HG03039 (cell line): ENCODE measurements around the gene PRAC2.

Experiments used
- ATAC-seq: cut with Tn5 transposase; IDR thresholded peaks from one replicate; pipeline ENCODE4 v1.9.1; 2021; ENCODE audit warnings: mild to moderate bottlenecking, moderate library complexity; ENCODE audit not compliant: unreplicated experiment

The PRAC2 gene

GRCh38 chr17:48752399-48753288 lies 29.7 kb downstream of the PRAC2 start:
- ATAC-seq: no peak

- no peak for ATAC-seq
Observed at GRCh38 chr17:48753794-48754499, 31.0 kb downstream of the PRAC2 start.

GRCh38 chr17:48754500-48755261 lies 31.7 kb downstream of the PRAC2 start:
- ATAC-seq: no peak

GRCh38 chr17:48755356-48755755 lies 32.4 kb downstream of the PRAC2 start:
- ATAC-seq: no peak

GRCh38 chr17:48756830-48757251 lies 33.9 kb downstream of the PRAC2 start:
- ATAC-seq: no peak

GRCh38 chr17:48757524-48757961 lies 34.6 kb downstream of the PRAC2 start:
- ATAC-seq: no peak

GRCh38 chr17:48759288-48759687 lies 36.3 kb downstream of the PRAC2 start:
- ATAC-seq: no peak

GRCh38 chr17:48760411-48760810 lies 37.4 kb downstream of the PRAC2 start:
- ATAC-seq: no peak

GRCh38 chr17:48761114-48761513 lies 38.1 kb downstream of the PRAC2 start:
- no peak for ATAC-seq

GRCh38 chr17:48767263-48767774 lies 44.3 kb downstream of the PRAC2 start:
- no peak for ATAC-seq

GRCh38 chr17:48769009-48769675 lies 46.2 kb downstream of the PRAC2 start:
- ATAC-seq: no peak

- no peak for ATAC-seq
Observed at GRCh38 chr17:48770954-48771353, 48.0 kb downstream of the PRAC2 start.

- ATAC-seq: no peak
Observed at GRCh38 chr17:48773245-48773644, 50.3 kb downstream of the PRAC2 start.
